A549 treated with Mapracorat at 1 μM for 4 hours (cell line): ENCODE results near the gene TEX264. TPM values are rescaled to one million over a fixed set of nuclear protein-coding genes. Genes with fewer than 3 reads are reported as not detected.

Experiments used
- total RNA-seq: library from RNA; stranded (reverse); fragments of 200-300 nt; extraction: Qiagen RNA extraction; gene quantifications from 5 replicates; pipeline ENCODE4 v1.2.3, GENCODE V29; 2022

TEX264 gene, protein sequence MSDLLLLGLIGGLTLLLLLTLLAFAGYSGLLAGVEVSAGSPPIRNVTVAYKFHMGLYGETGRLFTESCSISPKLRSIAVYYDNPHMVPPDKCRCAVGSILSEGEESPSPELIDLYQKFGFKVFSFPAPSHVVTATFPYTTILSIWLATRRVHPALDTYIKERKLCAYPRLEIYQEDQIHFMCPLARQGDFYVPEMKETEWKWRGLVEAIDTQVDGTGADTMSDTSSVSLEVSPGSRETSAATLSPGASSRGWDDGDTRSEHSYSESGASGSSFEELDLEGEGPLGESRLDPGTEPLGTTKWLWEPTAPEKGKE
- 59.8 to 76.0 TPM (median 68.2 TPM) in 5 replicates for total RNA-seq

DNA sequence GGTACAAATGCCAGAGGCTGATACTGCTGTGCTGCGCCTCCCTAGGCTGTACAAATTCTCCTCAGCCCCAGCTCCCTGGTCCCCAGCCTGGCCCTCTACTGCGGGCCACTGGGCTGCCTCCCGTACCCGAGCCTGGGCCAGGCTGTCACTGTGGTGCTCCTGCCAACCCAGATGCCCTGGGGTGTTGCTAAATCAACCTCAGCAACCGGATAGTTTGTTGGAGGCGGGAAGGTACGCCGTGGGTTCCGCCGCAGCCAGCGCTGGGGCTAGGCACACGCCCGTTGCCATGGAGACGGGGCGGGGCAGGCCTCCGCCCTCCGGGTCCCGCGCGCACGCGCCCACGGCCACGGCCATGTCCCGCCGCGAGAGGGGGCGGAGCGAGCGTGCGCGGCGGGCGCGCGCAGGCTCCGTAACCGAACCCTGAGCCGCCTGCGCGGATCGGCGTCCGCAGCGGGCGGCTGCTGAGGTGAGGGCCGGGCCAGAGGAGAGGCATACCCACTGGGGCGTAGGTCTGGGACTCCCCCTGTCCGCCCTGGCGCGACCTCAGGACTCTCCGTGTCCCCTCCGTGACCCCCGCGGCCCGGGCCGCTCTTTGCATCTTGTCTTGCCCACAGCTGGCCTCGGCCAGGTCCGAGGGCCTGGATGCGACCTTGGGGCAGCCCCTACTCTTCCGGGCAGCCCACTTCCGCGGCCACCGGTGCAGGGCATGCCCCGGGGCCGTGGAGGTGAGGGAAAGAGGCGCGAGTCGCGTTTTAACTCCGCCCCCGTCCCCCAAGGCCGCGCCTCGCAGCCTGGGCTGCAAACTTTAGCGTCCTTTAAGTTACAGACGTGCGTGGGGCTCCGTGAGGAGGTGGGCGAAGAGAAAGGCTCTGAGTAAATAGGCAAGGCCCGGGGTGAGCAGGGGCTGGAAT, at the start of gene TEX264:
Gene TEX264, plus strand, starts transcription at position 430 of the 911 bp plus-strand sequence. CDS start 3,053 bp downstream, outside the sequence.

DNA sequence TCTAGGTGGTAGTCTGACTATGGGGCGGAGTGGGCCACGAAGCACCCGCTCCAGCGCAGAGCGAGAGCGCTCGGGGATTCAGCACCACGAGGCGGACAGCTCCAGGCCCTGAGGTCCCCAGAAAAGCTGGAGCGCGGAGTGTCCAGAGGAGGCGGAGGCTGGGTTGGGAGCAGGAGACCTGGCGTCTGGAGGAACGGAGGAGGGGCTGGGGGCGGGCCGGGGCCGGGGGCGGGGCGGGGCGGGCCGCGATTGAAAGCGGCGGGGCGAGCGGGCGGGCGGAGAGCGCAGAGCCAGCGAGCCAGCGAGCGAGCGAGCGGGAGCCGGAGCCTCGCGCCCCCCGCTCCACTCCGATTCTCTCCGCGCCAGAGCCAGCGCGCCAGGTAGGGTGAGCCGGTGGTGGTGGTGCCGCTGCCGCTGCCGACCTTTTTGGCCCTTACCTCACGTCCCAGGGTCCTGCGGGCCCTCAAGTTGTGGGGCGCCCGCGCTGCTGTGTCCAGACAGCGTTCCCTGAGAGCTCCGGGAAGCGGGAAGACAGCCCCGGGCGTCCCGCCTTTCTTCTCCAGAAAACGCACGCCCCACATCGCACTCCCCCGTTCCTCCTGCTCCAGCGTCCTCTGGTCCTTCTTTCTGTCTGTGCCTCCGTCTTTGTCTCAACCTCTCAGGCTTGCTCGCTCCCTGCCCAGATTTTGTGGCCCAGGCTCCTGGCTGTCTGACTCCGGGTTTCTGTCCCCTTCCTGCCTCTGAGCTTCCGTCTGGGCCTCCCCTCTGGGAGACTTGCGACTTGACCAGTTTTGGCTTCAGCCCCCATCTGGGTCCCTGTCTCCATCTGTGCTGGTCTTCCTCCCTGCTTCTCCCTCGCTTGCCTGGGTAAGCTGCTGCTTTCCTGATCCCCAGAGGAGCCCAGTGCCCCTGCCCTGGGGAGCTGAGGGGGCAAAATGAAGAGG, 36.0 kb downstream of the TEX264 start, which contains the start of gene GRM2:
Gene GRM2, plus strand, starts transcription at position 281 of the 944 bp plus-strand sequence. CDS start 1,916 bp downstream, outside the sequence.

Other genes starting within 250 kb of the TEX264 start
- gene DCAF1, start 171.2 kb upstream of the TEX264 start, total RNA-seq, result 10.9 to 14.2 TPM (median 12.1 TPM) in 5 replicates
- gene RAD54L2, start 132.5 kb upstream of the TEX264 start, total RNA-seq, result 3.6 to 4.1 TPM (median 3.9 TPM) in 5 replicates
- 0.05 to 0.13 TPM in 2 of 5 replicates, not detected in the others for gene GRM2, start 35.8 kb downstream of the TEX264 start, total RNA-seq
- not detected in 5 replicates for gene IQCF6, start 108.0 kb downstream of the TEX264 start, total RNA-seq
- gene IQCF2, start 190.4 kb downstream of the TEX264 start, total RNA-seq, result not detected in 5 replicates
- gene IQCF5, start 204.3 kb downstream of the TEX264 start, total RNA-seq, result not detected in 5 replicates
- not detected in 5 replicates for gene IQCF1, start 232.1 kb downstream of the TEX264 start, total RNA-seq